NCI-H146 treated with DMSO at 0.1 percent for 48 hours (cell line): ENCODE measurements around the gene APOB.

Experiments used
- DNase-seq: peaks from one replicate; lab custom pipeline; 2025; ENCODE audit not compliant: unreplicated experiment; lab: John Stamatoyannopoulos, UW

APOB gene

DNA sequence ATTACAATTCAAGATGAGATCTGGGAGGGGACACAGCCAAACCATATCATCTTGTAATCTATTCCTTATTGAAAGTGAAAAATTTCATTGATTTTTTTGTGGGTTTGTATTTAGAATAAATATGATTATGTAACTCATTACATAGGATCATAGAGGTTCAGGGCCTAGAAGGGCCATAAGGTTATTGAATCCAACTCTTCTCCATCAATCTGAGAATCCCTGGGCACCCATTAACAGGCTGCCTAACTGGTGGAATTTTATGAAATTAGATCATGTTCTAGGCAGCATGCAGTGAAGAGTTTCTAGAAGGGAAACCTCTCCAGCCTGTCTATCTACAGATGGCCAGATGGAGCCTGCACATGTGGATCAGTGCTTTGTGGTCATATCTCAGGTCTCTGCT is 6.3 kb upstream of the APOB start:
- DNase-seq = no peak

- DNase-seq = no peak
Measured at GRCh38 chr2:21047141-21048009, 3.5 kb upstream of the APOB start.

- no peak for DNase-seq
Measured at GRCh38 chr2:21046506-21046905, 2.6 kb upstream of the APOB start.

GRCh38 chr2:21044694-21045371 is 960 bp upstream of the APOB start:
- no peak for DNase-seq

DNA sequence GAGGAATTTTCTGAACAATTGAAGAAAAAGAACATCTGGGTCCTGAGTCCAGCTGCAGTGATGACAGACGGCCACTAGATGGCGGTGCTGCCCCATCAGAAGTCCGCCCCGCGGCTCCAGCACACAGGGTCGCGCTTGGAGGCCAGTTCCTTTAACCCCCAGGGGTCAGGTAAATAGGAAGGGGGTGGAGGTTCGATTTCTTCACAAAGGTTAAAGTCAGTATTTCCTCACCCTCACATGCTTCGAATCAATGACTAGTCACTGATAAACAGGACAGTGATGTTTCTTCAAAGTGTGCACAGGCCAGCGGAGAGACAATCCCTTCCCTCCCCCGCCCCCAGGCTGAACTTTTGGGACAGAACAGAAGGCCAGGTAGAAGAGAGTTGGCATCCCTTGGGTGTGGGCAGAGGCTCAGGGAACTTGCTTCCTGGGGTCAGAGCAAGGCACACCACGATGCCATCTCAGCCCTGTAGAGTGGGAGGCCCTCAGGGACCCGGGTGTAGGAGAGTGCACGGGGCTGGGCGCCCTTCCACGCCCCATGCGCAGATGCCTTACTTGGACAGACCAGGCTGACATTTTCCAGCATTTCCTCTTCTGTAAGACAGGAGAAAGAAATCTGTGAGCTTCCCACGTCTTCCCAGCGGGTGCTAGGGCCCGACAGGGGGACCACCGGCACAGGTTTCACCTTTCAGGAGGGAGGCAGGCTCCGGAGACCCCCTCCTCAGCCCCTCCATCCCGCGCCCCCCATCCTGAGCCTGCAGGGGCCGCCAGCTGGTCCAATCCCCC is 722 bp downstream of the APOB start:
- no peak for DNase-seq

DNA sequence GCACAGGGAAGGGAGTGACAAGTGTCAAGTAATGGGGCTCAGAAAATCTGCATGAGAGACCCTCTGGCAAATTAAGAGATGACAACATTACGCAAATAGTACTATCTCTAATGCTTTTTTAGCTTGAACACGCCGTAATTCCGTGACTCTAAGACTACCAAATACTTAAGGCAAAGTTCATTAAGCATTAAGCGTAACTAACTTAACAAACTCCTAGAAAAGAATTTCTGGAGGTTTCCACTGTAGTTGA is 1.2 kb downstream of the APOB start:
- no peak for DNase-seq

GRCh38 chr2:21041943-21042707 is 1.7 kb downstream of the APOB start:
- DNase-seq = no peak

GRCh38 chr2:21041462-21041861 is 2.4 kb downstream of the APOB start:
- DNase-seq = no peak

GRCh38 chr2:21040468-21041377 is 3.1 kb downstream of the APOB start:
- DNase-seq = no peak

DNA sequence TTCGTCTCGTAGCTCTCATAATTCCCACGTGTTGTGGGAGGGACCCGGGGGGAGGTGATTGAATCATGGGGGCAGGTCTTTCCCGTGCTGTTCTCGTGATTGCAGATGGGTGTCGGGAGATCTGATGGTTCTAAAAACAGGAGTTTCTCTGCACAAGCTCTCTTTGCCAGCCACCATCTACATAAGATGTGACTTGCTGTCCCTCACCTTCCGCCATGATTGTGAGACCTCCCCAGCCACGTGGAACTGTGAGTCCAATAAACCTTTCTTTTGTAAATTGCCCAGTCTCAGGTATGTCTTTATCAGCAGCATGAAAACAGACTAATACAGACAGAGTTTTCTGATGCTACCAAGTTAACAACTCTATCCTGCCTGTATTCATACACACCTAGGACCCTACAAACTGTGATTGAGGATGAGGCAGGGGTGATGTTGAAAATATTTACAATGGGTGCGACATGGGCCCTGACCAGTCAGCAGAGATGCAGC is 3.9 kb downstream of the APOB start:
- DNase-seq = no peak

GRCh38 chr2:21039080-21039556 is 4.8 kb downstream of the APOB start:
- no peak for DNase-seq

- no peak for DNase-seq
Measured at GRCh38 chr2:21038403-21039073, 5.3 kb downstream of the APOB start.

GRCh38 chr2:21037671-21038108 is 6.2 kb downstream of the APOB start:
- no peak for DNase-seq

GRCh38 chr2:21036708-21037670 is 6.9 kb downstream of the APOB start:
- DNase-seq = no peak

GRCh38 chr2:21035974-21036707 is 7.7 kb downstream of the APOB start:
- DNase-seq = no peak

DNA sequence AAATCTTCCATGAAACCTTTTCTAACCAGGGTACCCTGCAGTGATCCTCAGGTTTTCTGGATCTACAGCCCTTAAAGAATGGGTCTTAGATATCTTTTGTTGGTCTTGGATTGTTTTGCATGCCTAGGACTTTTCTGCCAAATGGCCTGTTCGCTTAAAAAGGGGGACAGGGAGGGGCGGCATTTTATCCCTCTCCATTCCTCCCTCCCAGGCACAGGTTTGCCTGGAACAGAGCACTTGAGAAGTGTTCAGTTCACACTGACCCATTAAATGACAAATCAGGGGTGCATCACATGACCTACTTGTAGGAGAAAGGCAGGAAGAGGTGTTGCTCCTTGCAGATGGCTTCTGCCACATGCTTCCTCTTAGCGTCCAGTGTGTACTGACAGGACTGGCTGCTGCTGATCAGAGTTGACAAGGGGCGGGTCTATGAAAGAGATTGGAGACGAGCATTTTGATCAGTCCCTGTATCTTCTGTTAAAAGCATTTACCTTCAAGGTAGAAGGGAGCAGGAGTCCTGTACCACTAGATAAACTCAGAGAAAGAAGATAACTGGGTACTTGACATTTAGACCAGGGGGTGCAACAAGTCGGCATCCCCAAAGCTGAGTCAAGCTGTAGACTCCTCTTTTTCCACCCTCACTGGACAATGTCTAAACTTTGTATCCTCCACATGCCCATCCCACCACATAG is 8.4 kb downstream of the APOB start:
- no peak for DNase-seq

DNA sequence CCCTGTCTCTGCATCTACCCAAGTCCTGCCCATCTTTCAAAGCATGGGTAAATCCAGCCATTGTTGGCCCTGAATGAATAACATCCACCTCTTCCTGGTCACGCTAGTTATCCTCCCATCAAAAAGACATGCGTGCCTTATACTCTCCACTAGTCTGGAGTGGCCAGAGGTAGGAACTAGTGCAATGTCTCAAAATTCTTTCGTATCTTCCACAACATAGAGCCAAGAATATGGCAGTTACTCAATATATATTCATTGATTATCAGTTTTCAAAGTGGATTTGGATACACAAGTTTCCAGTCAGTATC is 8.9 kb downstream of the APOB start:
- DNase-seq = no peak
